ENCODE data around the gene SHLD1. TPM values are rescaled to one million over a fixed set of nuclear protein-coding genes. Genes with fewer than 3 reads are reported as not detected.
"Not testable (repeated sequence)": the region's sequence is repeated elsewhere in the genome, so short reads cannot be mapped to it uniquely, and the experiment has no call there.

The SHLD1 gene
- total RNA-seq, 1 donor = 4.0 TPM

DNA sequence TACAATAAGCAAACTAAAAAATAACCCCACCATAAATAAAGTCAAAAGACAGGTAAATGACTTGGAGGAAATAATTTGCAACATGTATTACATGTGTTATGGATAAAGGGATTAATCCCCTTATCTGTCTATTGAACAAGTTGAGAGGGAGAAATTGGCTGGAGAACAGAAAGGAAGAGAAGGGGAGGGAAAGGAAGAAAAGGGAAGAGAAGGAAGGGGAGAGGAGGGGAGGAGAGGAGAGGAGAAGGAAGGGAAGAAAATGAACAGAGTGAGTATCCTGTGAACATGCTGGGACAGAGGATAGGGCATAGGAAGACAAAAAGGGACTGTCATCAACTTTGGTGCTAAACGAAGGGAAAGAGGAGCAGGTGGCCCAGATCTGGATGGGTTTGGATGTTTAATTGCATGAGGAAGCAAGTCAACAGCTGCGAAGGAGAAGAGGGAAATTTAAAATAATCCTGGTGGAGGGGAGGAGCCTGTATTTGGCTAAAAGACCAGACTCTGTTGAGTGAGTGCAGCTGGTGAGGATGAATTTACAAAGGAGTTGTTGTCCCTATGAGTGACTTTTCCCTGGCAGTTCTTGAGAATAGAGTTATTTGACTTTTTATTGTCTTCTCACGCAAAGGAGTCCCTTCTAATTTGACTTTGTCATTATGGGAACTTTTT is 14.2 kb upstream of the SHLD1 start:
- DNase-seq (ENCODE audit: low read depth in 2 of 3, low spot score in 2 of 3) = no peak

DNA sequence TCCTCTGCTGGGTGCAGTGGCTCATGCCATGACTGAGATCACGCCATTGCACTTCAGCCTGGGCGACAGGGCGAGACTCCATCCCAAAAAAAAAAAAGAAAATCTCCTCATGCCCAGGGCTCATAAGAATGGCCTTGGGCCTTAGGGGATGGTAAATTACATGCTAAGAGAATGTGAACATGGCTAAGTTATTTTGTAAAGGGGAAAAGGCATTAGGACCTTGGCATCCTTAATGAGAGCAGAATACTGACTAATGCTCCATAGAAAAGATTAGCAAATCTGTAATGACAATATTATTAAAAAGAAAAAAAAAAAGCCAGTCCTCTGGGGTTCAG is 12.6 kb upstream of the SHLD1 start:
- DNase-seq (ENCODE audit: low read depth in 2 of 3, low spot score in 2 of 3) = no peak

DNA sequence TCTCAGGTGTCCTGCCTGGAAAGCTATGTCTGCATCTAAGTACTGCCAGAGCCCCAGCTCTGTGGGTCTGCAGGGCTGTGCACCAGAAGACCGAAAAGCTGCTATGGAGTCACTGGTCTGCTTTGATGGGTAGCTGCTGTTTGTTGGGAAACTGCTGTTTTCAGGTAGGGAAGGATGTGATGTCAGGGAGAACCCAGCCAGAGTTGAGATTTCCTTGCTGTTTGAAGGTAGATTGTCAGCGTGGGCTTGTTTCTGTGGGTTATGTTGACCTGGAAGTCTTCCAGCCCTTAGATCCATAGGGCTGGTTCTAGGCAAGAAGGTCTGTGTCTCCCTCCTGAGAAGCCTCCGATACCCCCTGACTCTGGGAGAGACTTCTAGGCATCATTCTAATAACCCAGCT is 12.2 kb upstream of the SHLD1 start:
- DNase-seq (ENCODE audit: low read depth in 2 of 3, low spot score in 2 of 3) = no peak

DNA sequence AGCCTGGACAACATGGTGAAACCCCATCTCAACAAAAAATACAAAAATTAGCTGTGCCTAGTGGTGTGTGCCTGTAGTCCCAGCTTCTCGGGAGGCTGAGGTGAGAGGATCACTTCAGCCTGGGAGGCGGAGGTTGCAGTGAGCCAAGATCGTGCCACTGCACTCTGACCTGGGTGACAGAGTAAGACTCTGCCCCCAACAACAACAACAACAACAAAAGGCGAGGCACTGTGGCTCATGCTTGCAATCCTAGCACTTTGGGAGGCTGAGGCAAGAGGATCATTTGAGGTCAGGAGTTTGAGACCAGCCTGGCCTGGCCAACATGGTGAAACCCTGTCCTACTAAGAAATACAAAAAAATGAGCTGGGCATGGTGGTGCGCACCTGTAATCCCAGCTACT is 9.6 kb upstream of the SHLD1 start:
- DNase-seq (ENCODE audit: low read depth in 2 of 3, low spot score in 2 of 3) = not testable (repeated sequence)

DNA sequence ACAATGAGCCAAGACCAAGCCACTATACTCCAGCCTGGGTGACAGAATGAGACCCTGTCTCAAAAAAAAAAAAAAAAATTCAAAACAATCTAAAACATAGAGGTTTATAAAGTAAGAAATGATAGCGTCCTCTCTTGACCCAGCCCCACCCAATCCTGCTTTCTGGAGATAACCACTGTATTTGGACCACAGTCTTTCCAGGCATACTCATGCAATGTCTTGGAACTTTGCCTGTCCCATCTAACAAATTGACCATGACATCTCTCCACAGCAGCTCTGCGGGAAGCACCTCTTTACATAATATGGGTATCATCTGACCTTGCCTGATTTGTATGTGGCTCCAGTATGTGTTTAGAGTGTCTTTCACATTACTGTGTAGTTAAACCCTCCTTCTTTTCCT is 9.1 kb upstream of the SHLD1 start:
- no peak for DNase-seq (ENCODE audit: low read depth in 2 of 3, low spot score in 2 of 3)

DNA sequence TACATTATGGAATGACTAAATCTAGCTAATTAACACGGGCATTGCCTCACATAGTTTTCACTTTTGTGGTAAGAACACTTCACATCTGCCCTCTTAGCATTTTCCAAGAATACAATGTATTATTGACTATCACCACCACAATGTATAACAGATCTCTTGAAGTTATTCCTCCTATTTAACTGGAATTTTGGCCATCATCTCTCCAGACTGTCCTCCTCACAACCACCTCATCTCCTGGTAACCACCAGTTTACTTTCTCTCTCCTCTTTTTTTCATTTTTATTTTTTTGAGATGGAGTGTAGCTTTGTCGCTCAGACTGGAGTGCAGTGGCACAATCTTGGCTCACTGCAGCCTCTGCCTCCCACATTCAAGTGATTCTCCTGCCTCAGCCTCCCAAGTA is 8.2 kb upstream of the SHLD1 start:
- DNase-seq (ENCODE audit: low read depth in 2 of 3, low spot score in 2 of 3) = no peak

DNA sequence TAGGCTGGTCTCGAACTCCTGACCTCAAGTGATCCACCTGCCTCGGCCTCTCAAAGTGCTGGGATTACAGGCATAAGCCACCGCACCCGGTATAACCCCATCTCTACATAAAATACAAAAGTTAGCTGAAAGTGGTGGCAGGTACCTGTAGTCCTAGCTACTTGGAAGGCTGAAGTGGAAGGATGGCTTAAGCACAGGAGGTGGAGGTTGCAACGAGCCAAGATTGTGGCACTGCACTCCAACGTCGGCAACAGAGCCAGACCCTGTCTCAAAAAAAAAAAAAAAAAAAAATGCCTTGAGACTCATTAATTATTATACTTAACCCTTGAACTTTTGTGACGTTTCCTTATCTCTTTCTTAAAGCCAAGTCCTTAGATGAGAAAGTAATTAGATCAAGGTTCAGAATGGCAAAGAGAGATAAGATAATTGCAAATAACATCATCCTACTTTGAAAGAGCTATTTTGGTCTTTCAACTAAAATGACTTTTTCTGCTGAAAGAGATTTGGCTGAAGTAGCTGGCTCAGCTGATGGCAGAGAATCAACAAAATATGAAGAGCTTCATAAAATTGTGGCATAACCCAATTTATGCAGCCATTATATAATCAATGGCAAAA is 4.7 kb upstream of the SHLD1 start:
- DNase-seq (ENCODE audit: low read depth in 2 of 3, low spot score in 2 of 3) = no peak

DNA sequence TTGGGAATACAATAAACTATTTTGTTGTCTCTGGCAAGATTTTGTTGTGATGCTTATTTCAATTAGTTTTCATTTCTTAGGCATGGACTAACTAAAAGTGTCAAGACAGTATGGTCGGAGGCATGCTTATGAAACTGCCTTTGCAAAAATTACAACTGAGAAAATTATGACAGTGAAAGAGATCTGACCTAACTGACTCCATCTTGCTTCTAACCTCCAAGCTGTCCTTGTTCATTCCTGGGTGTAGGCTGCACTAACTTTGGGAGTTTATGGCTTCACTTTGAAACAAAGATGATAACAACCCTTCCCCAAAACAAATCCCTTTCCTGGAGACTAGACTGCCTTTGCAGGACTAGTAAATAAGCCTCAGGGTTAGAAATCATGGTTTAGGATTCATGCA is 4.1 kb upstream of the SHLD1 start:
- no peak for DNase-seq (ENCODE audit: low read depth in 2 of 3, low spot score in 2 of 3)

DNA sequence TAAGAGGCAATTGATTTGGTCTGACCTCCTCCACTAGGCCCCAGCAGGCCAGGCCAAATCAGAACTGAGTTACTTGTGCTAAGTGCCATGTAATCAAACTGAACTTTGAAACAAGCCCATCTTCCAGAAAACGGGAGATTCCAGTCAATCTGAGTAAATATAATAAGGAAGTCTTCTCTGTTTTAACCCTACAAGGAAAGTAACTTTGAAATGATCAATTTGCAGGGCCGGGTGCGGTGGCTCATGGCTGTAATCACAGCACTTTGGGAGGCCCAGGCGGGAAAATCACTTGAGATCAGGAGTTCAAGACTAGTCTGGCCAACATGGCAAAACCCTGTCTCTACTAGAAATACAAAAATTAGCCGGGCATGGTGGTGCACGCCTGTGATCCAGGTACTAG is 2.0 kb upstream of the SHLD1 start:
- no peak for DNase-seq (ENCODE audit: low read depth in 2 of 3, low spot score in 2 of 3)

DNA sequence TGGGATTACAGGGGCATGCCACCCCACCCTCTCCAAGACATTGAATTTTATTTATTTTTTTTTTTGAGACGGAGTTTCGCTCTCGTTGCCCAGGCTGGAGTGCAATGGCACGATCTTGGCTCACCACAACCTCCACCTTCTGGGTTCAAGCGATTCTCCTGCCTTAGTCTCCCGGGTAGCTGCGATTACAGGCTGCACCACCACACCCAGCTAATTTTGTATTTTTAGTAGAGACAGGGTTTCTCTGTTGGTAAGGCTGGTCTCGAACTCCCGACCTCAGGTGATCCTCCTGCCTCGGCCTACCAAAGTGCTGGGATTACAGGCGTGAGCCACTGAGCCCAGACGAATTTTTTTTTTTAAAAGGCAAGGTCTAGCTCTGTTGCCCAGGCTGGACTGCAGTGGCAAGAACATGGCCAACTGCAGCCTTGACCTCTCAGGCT is 669 bp upstream of the SHLD1 start:
- DNase-seq (ENCODE audit: low read depth in 2 of 3, low spot score in 2 of 3) = not testable (repeated sequence)

DNA sequence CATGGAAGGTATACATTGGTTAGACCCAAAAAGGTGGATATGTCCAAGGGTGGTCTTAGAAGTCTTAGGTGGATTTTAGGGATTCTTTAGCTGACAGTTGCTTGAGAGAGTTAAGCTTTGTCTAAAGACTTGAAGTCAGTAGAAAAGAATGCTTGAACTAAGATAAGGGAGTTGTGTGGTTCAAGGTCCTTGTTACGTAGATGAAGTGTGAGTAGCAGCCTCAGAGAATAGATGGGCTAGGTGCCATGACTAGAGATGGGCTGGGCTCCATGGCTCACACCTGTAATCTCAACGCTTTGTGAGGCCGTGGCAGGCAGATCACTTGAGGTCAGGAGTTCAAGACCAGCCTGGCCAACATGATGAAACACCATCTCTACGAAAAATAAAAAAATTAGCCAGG is 1.7 kb downstream of the SHLD1 start:
- DNase-seq (ENCODE audit: low read depth in 2 of 3, low spot score in 2 of 3) = no peak

DNA sequence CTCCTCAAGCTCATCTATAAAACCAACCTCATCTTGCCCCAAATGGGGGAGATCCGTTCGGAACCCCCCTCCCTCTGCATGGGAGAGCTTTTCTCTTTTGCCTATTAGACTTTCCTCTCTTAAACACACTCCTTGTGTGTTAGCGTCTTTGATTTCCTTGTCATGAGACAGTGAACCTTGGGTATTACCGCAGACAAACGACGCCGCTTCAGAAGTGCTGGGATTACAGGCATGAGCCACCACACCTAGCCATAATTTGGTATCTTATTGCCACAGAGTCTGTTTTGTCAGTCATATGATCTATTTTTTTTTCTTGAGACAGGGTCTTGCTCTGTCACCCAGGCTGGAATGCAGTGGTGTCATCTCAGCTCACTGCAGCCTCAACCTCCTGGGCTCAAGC is 3.6 kb downstream of the SHLD1 start:
- DNase-seq (ENCODE audit: low read depth in 2 of 3, low spot score in 2 of 3) = no peak

DNA sequence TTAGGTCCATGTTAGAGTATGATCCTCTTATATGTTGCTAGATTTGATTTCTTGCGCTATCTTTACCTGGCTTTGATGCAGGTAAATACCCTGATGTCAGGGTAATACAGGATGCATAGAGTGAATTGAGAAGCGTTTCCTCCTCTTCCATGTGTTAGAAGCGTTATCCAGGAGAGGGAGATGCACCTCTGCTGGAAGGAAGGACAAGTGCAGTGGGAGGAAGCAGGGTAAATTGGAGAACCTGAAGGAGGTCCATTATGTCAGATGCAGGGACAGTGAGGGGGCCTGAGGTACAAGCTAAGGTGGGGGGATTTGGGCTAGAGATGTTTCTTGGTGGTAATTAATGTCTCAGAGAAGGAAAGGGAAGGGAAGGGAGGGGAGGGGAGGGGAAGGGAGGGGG is 7.7 kb downstream of the SHLD1 start:
- DNase-seq (ENCODE audit: low read depth in 2 of 3, low spot score in 2 of 3) = no peak

DNA sequence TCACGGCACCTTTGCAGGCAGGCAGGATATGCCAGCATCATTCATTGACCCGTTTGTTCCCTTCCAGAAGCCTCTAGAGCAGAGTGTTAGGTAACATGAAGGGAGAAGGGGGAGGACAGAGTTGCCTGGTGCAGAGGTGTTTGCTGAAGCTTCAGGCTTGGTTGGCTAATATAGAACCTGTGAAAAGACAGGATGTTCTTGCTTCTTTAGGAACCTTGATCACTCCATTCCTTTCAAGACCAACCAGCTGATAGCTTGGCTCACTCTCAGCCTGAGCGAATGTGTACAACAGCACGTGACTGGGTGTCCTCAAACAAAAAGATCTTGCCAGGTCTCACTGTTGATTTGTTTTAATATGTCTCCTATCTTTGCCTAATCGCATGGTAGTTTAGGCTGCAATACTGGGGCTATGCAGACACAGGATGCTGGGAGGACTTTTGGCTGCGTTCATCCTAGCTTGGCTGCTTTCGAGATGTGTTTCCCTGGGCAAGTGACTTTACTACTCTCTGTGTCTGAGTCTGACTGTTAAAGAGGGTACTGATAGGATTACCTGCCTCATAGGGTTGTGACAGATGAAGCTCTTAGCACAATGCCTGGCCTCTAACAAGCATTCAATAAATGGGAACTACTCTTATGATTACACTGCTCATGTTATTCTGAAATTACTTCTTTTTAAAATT is 16.0 kb downstream of the SHLD1 start:
- DNase-seq (ENCODE audit: low read depth in 2 of 3, low spot score in 2 of 3) = no peak

DNA sequence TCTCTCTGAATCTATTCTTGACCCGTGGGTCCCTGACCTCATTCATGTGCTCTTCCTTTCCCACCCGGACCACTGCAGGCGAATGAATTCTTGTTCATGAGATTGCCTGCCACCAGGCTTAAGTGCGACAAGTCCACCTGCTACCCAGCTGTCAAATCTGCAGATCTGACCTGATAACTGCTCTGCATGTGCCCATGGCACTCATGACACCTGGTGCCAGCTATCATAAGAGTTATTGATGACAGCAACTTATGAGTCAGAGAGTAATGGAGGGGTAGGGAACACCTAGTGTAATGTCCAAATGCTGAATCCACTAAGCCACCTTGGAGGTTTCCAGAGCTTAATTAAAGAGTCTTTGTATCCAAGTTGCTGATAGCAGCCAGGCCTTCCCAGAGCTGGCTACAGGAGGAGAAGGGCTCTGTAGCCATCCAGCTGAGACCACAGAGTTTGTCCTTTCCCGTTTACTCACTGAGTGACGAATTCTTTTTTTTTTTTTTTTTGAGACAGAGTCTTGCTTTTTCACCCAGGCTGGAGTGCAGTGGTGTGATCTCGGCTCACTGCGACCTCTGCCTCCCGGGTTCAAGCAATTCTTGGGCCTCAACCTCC is 17.4 kb downstream of the SHLD1 start:
- no peak for DNase-seq (ENCODE audit: low read depth in 2 of 3, low spot score in 2 of 3)

DNA sequence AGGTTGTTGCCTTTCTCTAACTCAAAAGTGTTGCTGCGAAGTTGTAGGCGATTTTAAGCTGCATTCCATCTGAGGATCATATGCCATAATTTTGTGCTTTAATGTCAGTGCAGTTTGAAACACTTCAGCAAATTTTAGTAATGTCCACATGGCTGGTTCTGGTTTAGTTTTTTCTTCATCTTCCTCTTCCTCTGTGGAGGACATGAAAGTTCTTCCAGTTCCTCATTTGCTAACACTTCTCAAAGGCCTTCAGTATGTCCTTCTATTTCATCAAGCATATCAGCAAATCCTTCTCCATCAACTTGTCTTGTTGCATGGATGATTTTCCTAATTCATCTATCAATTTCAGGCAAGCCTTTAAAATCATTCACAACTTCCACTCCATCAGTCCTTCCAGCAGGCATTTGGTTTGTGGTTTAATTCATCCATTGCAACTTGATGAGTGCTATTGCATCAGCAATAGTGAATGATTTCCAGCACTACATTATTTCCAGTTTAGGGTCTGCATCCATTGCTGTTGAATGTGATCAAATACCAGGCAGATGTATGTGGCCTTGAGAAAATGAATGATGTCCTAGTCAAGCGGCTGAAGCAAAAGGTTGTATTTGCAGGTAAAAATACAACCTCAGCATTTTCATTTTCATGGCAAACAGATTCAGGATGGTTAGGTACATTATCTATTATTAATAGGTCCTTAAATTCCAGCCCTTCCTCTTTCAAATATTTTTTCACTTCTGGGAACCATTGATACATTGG is 20.2 kb downstream of the SHLD1 start:
- DNase-seq (ENCODE audit: low read depth in 2 of 3, low spot score in 2 of 3) = no peak

DNA sequence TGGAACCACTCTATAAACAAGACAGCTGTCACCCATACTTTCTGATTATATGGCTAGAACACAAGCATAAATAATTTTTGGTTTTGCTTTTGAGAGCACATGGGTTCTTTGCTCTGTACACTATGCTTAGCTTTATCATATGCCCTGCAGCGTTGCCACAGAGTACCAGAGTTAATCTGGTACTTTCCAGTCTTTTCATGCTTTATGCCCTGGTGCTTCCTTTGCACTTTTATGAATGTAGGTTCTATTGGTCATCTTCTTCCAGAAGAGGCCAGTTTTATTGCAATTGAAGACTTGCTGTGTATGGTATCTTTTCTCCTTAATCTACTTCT is 20.8 kb downstream of the SHLD1 start:
- no peak for DNase-seq (ENCODE audit: low read depth in 2 of 3, low spot score in 2 of 3)

DNA sequence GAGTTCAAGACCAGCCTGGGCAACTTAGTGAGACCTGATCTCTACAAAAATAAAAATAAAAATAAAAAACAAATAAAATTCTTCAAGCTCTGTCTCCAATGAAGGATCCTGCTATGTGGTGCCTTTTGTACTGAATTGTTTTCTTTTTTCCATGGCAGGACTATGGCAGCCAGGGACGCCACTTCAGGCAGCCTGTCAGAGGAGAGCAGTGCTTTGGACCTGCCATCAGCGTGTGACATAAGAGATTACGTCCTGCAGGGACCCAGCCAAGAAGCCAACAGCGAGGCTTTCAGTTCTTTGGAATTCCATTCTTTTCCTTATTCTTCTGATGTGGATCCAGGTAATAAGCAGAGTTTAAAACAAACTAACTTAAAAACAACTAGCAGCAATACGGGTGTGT is 22.5 kb downstream of the SHLD1 start:
- DNase-seq (ENCODE audit: low read depth in 2 of 3, low spot score in 2 of 3) = no peak

DNA sequence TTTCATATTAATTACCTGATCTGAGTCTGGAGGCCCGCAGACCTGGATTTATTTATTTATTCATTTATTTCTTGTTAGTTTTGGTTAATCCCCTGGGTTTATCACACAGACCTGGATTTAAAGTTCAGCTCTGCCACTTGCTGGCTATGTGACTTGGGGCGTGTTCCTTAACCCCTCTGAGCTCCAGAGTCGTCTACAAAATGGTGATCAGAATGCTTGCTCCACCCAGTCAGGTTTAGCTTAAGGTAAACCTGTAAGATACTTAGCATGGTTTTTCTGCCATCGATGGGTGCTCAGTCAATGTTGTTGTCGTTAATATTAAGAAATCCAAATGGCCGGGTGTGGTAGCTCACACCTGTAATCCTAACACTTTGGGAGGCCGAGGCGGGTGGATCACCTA is 23.4 kb downstream of the SHLD1 start:
- no peak for DNase-seq (ENCODE audit: low read depth in 2 of 3, low spot score in 2 of 3)

DNA sequence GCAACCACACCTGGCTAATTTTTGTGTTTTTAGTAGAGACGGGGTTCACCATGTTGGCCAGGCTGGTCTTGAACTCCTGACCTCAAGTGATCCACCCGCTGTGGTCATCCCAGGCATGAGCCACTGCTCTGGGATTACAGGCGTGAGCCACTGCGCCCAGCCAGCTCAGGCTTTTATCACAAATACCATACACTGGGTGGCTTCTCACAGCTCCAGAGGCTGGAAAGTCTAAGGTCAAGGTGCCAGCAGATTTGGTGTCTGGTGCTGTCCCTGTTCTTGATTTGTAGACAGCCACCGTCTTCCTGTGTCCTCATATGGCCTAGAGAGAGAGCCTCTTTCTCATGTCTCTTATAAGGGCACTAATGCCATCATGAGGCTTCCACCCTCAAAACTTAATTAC is 25.9 kb downstream of the SHLD1 start:
- DNase-seq (ENCODE audit: low read depth in 2 of 3, low spot score in 2 of 3) = no peak

DNA sequence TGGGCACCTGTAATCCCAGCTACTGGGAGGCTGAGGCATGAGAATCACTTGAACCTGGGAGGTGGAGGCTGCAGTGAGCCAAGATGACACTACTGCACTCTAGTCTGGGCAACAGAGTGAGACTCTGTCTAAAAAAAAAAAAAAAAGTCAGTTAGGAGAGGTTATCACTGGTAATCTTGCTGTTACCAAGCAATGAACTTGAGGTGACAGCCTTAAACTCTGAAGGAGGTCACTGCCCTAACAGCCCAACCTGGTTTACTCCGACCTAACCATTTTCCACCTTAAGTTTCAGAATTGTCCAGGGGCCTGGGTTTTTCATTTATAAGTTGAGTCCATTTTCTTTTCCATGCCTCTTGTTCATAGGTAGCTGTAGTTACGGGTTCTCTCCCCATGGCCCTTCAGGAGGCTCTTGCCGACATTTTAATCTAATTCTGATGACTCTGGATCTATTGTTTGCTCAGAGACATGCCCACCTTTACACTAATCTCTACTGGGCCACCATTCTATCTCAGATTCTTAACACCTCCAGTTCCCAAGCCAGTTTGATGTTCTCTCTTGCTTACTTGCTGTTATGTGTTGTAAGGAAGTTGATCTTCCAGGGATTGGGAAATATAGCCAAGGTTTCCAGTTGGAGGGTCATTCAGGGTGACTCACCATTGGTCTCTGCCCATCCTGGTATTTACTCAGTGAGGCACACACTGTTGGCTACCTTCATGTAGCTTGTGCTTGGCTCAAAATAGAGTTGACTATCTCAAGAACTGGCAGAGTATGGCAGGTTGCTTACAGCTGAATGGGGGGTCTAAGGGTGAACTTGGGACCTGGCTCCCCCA is 29.1 kb downstream of the SHLD1 start:
- no peak for DNase-seq (ENCODE audit: low read depth in 2 of 3, low spot score in 2 of 3)
